HFFc6 (cell line): ENCODE measurements around the gene MEFV. TPM values are rescaled to one million over a fixed set of nuclear protein-coding genes. Genes with fewer than 3 reads are reported as not detected.

Experiments used
- DNase-seq: peaks from one replicate; pipeline ENCODE4 v3.0.0-alpha.2; 2018
- H3K27ac Mint-ChIP-seq: 2 replicates; pipeline ENCODE4 v1.8.0; 2020; ENCODE audit warnings: mild to moderate bottlenecking, mixed read lengths
- H3K27me3 Mint-ChIP-seq: 2 replicates; pipeline ENCODE4 v1.8.0; 2021; ENCODE audit warnings: mild to moderate bottlenecking, moderate library complexity, mixed read lengths; ENCODE audit not compliant: insufficient read depth
- H3K36me3 Mint-ChIP-seq: 2 replicates; pipeline ENCODE4 v1.8.0; 2021; ENCODE audit warnings: low read depth, mixed read lengths
- H3K4me1 Mint-ChIP-seq: 2 replicates; pipeline ENCODE4 v1.8.0; 2020; ENCODE audit warnings: low read depth, mixed read lengths
- H3K4me3 Mint-ChIP-seq: 2 replicates; pipeline ENCODE4 v1.8.0; 2020; ENCODE audit warnings: mild to moderate bottlenecking, moderate library complexity, mixed read lengths
- H3K9me3 Mint-ChIP-seq: 2 replicates; pipeline ENCODE4 v1.8.0; 2020; ENCODE audit warnings: mild to moderate bottlenecking, mixed read lengths
- CTCF ChIP-seq: fragments of 200-600 bp; sonication (generic); IDR thresholded peaks from 2 replicates; pipeline ENCODE4 v1.5.0; 2021; ENCODE audit warnings: antibody characterized with exemption, mild to moderate bottlenecking
- total RNA-seq, 6 experiments: library from RNA; stranded (reverse); fragmentation: NEBNext Ultra II Directional; extraction: Animal tissue kit (Norgen Biotek cat#: 25700); gene quantifications; 2 replicates in 1 of 6; 3 replicates in 5 of 6; pipeline ENCODE4 v1.2.3, GENCODE V29; 2021

Gene MEFV
- total RNA-seq, 6 experiments from 2014 or later, result 0.09 TPM; not detected in 5

- no peak for DNase-seq
- TF ChIP-seq CTCF, result no peak
- H3K9me3 Mint-ChIP-seq, result no peaks in the 10 kb centered on the region; the same call in 1 of the 2 replicates
- H3K36me3 Mint-ChIP-seq, result no peaks in the 10 kb centered on the region
- no peak overlapping the region for H3K4me3 Mint-ChIP-seq
- peaks cover 20% of the 10 kb centered on the region for H3K27me3 Mint-ChIP-seq
- no peak overlapping the region for H3K27ac Mint-ChIP-seq
- peaks cover 21% of the 10 kb centered on the region for H3K4me1 Mint-ChIP-seq
Measured at GRCh38 chr16:3193221-3194212, 62.9 kb downstream of the MEFV start.

- peaks cover 29% of the 10 kb centered on the region for H3K4me1 Mint-ChIP-seq
- DNase-seq, result no peak
- TF ChIP-seq CTCF, result no peak
- no peak overlapping the region for H3K27ac Mint-ChIP-seq
- H3K9me3 Mint-ChIP-seq, result no peaks in the 10 kb centered on the region; the same call in 1 of the 2 replicates
- no peaks in the 10 kb centered on the region for H3K36me3 Mint-ChIP-seq
- H3K4me3 Mint-ChIP-seq, result no peak overlapping the region
- peaks cover 21% of the 10 kb centered on the region for H3K27me3 Mint-ChIP-seq
Measured at GRCh38 chr16:3192476-3193019, 63.9 kb downstream of the MEFV start.

Other genes starting within 250 kb of the MEFV start
- not detected for gene CLDN9, start 243.7 kb downstream of the MEFV start, total RNA-seq
- under 1 TPM in 1 of 6 experiments, not detected in 5; 0.21 TPM for gene CLDN6, start 238.4 kb downstream of the MEFV start, total RNA-seq
- gene TNFRSF12A, start 236.3 kb downstream of the MEFV start, total RNA-seq, result 100 to 1,000 TPM; 392 to 451 (median 429) TPM
- 10 to 100 TPM; 54.6 to 90.3 (median 83.2) TPM for gene HCFC1R1, start 232.7 kb downstream of the MEFV start, total RNA-seq
- gene THOC6, start 232.6 kb downstream of the MEFV start, total RNA-seq, result 10 to 100 TPM; 18.2 to 21.6 (median 19.9) TPM
- not detected for gene BICDL2, start 219.7 kb downstream of the MEFV start, total RNA-seq
- gene MMP25, start 210.1 kb downstream of the MEFV start, total RNA-seq, result under 1 TPM in 3 of 6 experiments, not detected in 3; 0.05 to 0.17 (median 0.07) TPM
- gene IL32, start 191.0 kb downstream of the MEFV start, total RNA-seq, result 1 to 10 TPM in 5 of 6 experiments, under 1 TPM in 1; 1.00 to 2.3 (median 1.7) TPM
- gene ZSCAN10, start 157.3 kb downstream of the MEFV start, total RNA-seq, result not detected
- gene ZNF205, start 144.0 kb downstream of the MEFV start, total RNA-seq, result 10 to 100 TPM in 2 of 6 experiments, 1 to 10 TPM in 4; 7.6 to 10.2 (median 9.5) TPM
- gene ZNF213, start 121.6 kb downstream of the MEFV start, total RNA-seq, result 1 to 10 TPM; 5.9 to 7.3 (median 6.9) TPM
- gene OR1F1, start 68.4 kb downstream of the MEFV start, total RNA-seq, result not detected
- 1 to 10 TPM; 5.1 to 6.3 (median 5.7) TPM for gene ZNF200, start 21.5 kb downstream of the MEFV start, total RNA-seq
- gene ZNF263, start 26.9 kb upstream of the MEFV start, total RNA-seq, result 10 to 100 TPM; 19.7 to 24.5 (median 20.8) TPM
- 1 to 10 TPM; 2.9 to 4.2 (median 3.5) TPM for gene TIGD7, start 48.8 kb upstream of the MEFV start, total RNA-seq
- 10 to 100 TPM; 12.7 to 16.6 (median 14.4) TPM for gene ZNF75A, start 48.9 kb upstream of the MEFV start, total RNA-seq
- not detected for gene OR2C1, start 99.3 kb upstream of the MEFV start, total RNA-seq
- gene ZSCAN32, start 144.4 kb upstream of the MEFV start, total RNA-seq, result 10 to 100 TPM in 3 of 6 experiments, 1 to 10 TPM in 3; 8.3 to 11.1 (median 10.3) TPM
- gene ZNF174, start 144.6 kb upstream of the MEFV start, total RNA-seq, result 10 to 100 TPM in 3 of 6 experiments, 1 to 10 TPM in 3; 8.6 to 10.7 (median 10.1) TPM
- 1 to 10 TPM; 1.6 to 2.3 (median 1.8) TPM for gene ZNF597, start 186.9 kb upstream of the MEFV start, total RNA-seq
- gene NAA60, start 187.0 kb upstream of the MEFV start, total RNA-seq, result 10 to 100 TPM; 30.7 to 44.6 (median 34.6) TPM
- gene C16orf90, start 238.9 kb upstream of the MEFV start, total RNA-seq, result not detected
- gene CLUAP1, start 244.4 kb upstream of the MEFV start, total RNA-seq, result 10 to 100 TPM; 22.8 to 28.5 (median 25.8) TPM